Stimulated activated CD8-positive, alpha-beta memory T cell treated with anti-CD3 and anti-CD28 coated beads, Interleukin-7, amount 100 ng/mL, for 24 hours (primary cell): ENCODE results near the gene CRYZL1.
"Not testable (repeated sequence)": the region's sequence is repeated elsewhere in the genome, so short reads cannot be mapped to it uniquely, and the experiment has no call there.

Source experiments
- DNase-seq: peaks from one replicate; pipeline ENCODE4 v3.0.0-alpha.2; 2020; ENCODE audit warnings: low read depth

CRYZL1 gene

GRCh38 chr21:33641352-33642026 is at the start of gene CRYZL1:
Gene CRYZL1 (minus strand): TSS chr21:33641741. CDS start chr21:33631551, 10,190 bp downstream.
- DNase-seq = peak; percentile 99

GRCh38 chr21:33690874-33691273 is 49.3 kb upstream of the CRYZL1 start:
- DNase-seq = no peak

DNA sequence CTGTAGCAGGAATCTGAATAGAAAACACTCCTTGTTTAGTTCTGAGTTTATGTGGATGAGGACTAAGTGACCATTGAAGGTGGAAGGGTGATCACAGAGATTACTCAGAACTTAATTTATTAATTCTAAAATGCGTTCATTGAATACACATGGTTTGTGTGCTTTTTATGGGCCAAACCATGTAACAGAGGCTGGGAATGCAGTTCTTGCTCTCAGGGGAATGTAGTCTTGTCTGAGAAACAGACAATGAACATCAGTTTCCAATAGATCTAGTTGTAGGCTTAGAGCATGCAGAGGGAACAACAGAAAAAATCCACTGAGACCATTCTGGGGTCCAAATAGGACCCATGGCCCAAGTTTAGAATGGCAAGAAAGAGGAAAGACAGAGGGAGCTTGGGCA is 46.8 kb upstream of the CRYZL1 start:
- DNase-seq = no peak

- DNase-seq = no peak
Observed at GRCh38 chr21:33687634-33688033, 46.1 kb upstream of the CRYZL1 start.

- no peak for DNase-seq
Observed at GRCh38 chr21:33686386-33686785, 44.8 kb upstream of the CRYZL1 start.

- no peak for DNase-seq
Observed at GRCh38 chr21:33685613-33686197, 44.2 kb upstream of the CRYZL1 start.

- DNase-seq = no peak
Observed at GRCh38 chr21:33684923-33685560, 43.5 kb upstream of the CRYZL1 start.

- no peak for DNase-seq
Observed at GRCh38 chr21:33684068-33684467, 42.5 kb upstream of the CRYZL1 start.

DNA sequence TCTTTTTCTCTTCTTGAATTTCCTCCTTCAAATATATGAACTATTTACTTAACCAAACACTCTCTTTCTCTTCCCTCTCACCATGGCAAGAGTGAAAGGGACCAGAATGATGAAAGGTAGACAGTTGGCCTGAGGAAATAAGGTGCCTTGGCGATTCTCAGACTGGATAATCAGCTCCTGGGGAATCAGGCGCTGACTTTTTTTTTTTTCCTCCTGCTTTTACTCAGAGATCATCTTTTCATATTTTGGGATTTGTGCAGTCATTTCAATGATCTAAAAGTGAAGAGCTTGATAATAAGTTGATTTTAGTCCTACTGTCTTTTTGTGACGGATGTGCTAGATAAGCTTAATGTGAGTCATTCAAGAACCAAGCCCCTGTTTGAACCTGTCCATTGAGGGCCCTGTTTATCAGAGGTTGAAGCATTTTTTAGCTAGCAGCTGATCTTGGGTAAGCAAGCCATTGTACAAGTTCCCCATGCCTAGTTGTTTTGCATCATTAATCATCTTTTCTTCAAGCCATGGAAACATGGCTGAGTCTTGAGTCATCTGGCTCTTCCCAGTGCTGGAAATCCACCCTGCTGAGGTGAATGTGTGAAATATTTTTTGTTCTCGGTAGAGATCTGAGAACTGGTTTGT is 41.6 kb upstream of the CRYZL1 start:
- no peak for DNase-seq

DNA sequence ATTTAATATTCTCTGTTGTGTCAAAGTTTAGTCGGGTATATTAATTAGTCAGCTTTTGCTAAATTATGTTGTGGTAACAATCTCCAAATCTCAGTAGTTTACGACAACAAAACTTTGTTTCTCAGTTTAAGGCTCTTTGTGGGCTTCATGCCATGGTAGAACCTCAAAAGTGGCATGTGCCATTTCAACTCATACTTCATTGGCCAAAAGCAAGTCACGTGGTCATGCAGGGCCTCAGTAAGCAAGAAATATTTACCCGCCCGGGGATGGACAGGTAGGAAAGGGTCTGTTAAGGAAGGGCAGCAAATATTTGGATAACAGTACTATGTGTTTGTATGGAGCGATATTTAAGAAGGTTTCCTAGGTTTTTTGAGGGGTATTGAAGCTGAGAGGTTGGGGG is 39.3 kb upstream of the CRYZL1 start:
- no peak for DNase-seq

DNA sequence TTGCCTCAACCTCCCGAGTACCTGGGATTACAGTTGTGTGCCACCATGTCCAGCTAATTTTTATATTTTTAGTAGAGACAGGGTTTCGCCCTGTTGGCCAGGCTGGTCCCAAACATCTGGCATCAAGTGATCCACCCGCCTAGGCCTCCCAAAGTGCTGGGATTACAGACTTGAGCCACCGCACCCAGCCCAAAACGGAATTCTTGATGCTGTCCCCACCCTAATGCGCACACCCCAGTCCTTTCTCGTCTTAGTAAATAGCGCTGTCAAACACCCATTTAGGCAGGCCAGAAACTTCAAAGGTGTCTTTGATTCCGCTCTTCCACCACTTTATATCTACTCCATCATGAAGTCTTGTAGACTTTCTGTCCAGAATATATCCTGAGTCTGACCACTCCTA is 35.9 kb upstream of the CRYZL1 start:
- no peak for DNase-seq

DNA sequence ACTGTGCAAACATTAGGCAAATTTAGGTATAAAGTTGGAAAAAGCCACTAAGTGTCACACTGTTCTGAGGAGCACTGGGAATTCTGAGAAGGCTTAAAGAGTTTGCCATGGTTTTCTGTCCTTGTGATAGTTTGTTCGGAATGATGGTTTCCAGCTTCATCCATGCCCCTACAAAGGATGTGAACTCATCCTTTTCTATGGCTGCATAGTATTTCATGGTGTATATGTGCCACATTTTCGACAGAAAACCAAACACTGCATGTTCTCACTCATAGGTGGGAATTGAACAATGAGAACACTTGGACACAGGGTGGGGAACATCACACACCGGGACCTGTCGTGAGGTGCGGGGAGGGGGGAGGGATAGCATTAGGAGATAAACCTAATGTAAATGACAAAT is 35.1 kb upstream of the CRYZL1 start:
- not testable (repeated sequence) for DNase-seq

- DNase-seq = no peak
Observed at GRCh38 chr21:33674226-33674625, 32.7 kb upstream of the CRYZL1 start.

GRCh38 chr21:33673473-33673872 is 31.9 kb upstream of the CRYZL1 start:
- DNase-seq = no peak

GRCh38 chr21:33670076-33670978 is 28.8 kb upstream of the CRYZL1 start:
- no peak for DNase-seq

- DNase-seq = no peak
Observed at GRCh38 chr21:33668620-33669019, 27.1 kb upstream of the CRYZL1 start.

DNA sequence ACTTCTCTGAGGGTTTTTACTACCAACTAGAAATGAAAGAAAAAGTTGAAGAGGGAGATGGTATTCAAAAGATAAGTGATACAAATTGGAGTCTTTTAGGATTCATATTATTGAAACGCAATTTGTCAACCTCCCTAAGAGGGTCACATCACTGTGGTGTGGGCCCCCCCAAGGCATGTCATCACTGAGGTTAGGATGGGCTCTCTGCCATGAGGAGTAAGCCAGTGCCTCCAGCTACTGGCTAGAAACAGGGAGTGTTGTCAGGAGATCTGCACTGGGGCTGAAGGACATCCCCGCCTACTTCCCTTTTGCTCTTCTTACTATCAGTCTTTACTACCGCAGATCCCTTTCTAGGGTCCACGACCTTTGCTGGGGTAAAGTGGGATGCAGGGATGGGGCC is 26.6 kb upstream of the CRYZL1 start:
- no peak for DNase-seq

DNA sequence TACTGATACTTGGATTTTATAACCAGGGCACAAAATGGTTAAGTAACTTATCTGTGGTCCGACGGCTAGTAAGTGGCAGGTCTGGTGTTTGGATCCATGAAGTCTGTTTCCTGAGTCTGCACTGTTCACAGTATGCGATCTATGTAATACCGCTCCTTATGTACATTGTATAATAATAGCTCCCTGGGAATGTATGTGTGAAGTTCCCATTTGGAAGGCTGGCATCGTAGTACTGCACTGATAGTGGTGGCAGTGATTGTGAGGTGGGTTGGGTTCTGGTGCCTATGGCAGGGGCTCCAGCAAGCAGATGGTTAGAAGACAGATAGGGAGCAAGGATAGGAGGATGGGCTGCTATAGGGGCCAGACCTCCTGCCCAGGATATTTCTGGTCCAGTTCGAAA is 26.1 kb upstream of the CRYZL1 start:
- DNase-seq = no peak

- no peak for DNase-seq
Observed at GRCh38 chr21:33666153-33666552, 24.6 kb upstream of the CRYZL1 start.

- no peak for DNase-seq
Observed at GRCh38 chr21:33664135-33664534, 22.6 kb upstream of the CRYZL1 start.

DNA sequence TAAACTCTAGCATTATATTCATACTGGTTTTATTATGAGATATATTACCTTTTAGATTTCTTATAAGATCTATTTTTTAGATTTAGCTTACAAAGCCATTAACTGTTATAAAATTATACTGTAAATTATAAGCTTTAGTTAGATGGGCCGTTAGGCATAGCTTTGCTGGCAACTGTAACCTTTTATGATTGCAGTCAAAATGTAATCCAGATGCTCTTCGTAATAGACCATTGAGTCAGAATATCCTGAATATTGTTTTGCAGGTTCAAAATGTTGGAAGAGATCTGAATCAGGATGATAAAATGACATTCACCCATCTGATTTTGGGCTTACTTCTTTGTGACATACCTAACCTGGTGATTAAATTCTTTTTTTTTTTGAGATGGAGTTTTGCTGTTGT is 21.7 kb upstream of the CRYZL1 start:
- DNase-seq = no peak

- no peak for DNase-seq
Observed at GRCh38 chr21:33662046-33662445, 20.5 kb upstream of the CRYZL1 start.
